Endometrial microvascular endothelial cells (primary cell): Measurements from ENCODE around the gene AZIN2. TPM values are rescaled to one million over a fixed set of nuclear protein-coding genes. Genes with fewer than 3 reads are reported as not detected.

Experiments
- in situ Hi-C: cut with HindIII; loops from 2 replicates; pipeline ENCODE4 v1.10.0; 2017; ENCODE audit warnings: low sequenced_read_pairs, low pct_unique_long_range_greater_than_20kb; ENCODE audit errors: inconsistent ontology term
- total RNA-seq: library from RNA; depleted of rRNA; stranded (reverse); fragments of >200 nt; gene quantifications from one replicate; pipeline ENCODE4 v1.2.3, GENCODE V29; 2015; ENCODE audit errors: inconsistent ontology term

Gene AZIN2
- total RNA-seq, 1 donor from 2014 or later = not detected

- in situ Hi-C loops = no loop called here
Observed at GRCh38 chr1:33163621-33164519, 82.9 kb downstream of the AZIN2 start.

- in situ Hi-C loops = no loop called here
Observed at GRCh38 chr1:33165209-33165608, 84.3 kb downstream of the AZIN2 start.

DNA sequence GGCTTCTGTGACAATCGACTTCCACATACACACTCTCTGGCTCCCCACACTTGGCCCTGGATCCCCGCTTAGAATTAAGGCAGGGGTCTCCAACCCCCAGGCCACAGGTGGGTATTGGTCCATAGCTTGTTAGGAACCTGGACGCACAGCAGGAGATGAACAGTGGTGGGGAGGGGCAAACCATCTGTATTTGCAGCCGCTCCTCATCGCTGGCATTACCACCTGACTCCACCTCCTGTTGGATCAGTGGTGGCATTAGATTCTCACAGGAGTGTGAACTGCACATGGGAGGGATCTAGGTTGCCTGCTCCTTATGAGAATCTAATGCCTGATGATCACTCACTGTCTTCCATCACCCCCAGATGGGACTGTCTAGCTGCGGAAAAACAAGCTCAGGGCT is 84.9 kb downstream of the AZIN2 start:
- in situ Hi-C loops = no loop called here

DNA sequence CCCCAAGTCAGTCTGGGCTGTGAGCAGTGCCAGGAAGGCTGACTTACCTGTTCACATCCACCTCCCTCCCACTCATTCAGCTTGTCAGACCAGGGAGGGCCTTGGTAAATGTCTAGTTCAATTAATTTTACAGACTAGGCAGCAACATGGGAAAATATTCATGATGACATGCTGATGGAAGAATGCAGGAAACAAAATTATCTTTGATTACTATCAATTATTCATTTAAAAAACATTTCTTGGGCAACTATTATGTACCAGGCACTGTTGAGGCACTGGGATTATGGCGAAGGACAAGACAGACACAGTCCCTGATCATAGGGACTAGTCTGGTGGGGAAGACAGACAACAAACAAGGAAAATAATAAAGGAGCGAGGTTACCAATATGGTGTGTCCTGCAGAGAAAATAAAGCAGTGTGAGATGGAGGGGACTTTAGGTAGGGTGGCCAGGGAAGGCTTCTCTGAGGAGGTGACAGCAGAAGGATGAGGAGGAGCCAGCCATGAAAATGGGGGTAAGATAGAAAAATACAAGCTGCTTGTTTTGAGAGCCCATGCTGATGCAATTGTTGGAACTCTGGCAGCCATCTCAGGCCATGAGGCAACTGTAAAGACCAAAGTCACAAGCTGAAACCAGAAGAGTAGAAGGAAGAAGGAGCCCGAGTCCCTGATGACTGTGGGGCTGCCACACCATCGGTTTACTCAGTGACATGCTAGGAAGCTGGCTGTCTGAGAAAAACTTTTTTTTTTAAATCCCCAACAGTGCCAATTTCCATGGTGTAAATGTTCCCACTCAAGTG is 86.9 kb downstream of the AZIN2 start:
- in situ Hi-C loops = no loop called here

GRCh38 chr1:33168556-33169289 is 87.8 kb downstream of the AZIN2 start:
- in situ Hi-C loops = no loop called here

GRCh38 chr1:33169290-33170055 is 88.5 kb downstream of the AZIN2 start:
- in situ Hi-C loops = no loop called here

Other genes with a start within 250 kb of the AZIN2 start
- not detected for gene FNDC5, start 210.2 kb upstream of the AZIN2 start, total RNA-seq
- gene HPCA, start 194.7 kb upstream of the AZIN2 start, total RNA-seq = not detected
- gene TMEM54, start 179.8 kb upstream of the AZIN2 start, total RNA-seq = 8.0 TPM
- gene RNF19B, start 116.3 kb upstream of the AZIN2 start, total RNA-seq = 42.2 TPM
- 160 TPM for gene AK2, start 44.3 kb upstream of the AZIN2 start, total RNA-seq
- 1.4 TPM for gene TRIM62, start 100.9 kb downstream of the AZIN2 start, total RNA-seq
- 6.2 TPM for gene ZNF362, start 175.3 kb downstream of the AZIN2 start, total RNA-seq
- gene A3GALT2, start 239.9 kb downstream of the AZIN2 start, total RNA-seq = not detected